Putamen (tissue), 1 donor: ENCODE results near the gene GNAL.

ENCODE experiments used
- DNase-seq: peaks from one replicate; pipeline ENCODE4 v3.0.0-alpha.2; 2016; ENCODE audit warnings: low spot score

The GNAL gene

DNA sequence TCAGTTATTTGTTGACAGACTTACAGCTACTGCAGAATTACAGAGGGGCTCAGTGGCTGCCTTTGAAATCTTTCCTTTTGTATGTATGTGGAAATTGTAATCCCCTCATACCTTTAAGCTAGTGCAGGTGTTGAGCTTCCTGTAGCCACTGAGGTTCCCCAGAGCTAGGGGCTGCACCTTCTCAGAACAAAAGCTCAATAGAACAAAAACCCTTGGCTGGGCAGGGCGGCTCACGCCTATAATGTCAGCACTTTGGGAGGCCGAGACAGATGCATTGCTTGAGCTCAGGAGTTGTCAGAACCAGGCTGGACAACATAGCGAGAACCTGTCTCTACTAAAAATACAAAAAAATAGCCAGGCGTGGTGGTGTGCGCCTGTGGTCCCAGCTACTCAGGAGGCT is 120.8 kb downstream of the GNAL start:
- DNase-seq: no peak

DNA sequence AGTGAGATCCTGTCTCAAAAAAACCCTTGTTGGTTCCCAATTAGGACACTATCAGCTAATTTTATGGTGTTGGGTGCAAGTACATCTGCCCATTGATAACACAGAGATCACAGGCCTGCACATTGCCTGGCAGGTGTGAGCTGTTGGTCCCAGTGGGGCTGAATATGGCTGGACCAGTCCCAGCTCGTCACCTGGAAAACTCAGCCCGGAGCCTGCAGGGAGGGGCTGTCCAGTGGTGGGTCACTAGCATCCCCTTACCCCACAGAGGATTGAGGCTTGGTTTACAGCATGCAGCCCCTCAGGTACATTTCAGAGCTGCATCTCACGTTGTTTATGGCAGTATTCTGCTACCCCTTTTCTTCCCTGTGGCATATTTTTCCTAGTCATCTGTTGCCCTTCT is 121.3 kb downstream of the GNAL start:
- no peak for DNase-seq

DNA sequence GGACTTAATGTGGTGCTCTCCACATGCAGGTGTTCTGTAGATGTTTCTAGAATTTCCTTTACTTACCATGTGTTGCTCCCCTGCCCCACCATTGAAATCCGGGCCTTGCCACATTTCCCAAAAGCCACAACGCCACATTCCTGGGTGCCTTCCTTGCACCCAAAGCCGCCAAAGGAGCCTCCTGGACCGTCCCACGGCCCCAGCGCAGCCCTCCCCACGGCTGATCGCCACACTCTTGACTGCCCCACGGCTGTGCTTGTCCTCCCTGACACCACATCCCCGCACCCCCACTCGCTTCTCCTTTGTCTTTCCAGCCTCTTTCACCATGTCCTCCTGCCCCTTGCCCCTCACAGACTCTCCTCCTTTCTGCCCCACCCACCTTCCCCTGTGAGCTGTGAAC is 121.9 kb downstream of the GNAL start:
- no peak for DNase-seq

DNA sequence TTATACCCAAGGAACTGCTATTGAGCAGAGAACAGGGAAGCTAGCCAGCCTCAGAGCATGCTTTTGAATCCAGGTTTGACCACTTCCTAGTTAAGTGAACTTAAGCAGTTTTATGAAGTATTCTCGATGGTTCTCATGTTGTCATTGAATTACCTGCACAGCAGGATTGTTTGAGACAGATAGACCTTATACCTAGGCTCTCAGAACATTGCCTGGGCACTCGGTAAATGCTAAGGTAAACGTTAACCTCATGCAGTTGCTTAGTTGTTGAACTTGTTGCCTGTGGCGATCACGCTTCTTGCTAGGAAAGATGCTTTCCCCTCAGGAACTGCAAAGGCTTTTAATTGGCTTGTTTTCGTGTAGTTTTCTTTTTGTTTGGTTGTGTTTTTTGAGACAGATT is 128.2 kb downstream of the GNAL start:
- DNase-seq: no peak

DNA sequence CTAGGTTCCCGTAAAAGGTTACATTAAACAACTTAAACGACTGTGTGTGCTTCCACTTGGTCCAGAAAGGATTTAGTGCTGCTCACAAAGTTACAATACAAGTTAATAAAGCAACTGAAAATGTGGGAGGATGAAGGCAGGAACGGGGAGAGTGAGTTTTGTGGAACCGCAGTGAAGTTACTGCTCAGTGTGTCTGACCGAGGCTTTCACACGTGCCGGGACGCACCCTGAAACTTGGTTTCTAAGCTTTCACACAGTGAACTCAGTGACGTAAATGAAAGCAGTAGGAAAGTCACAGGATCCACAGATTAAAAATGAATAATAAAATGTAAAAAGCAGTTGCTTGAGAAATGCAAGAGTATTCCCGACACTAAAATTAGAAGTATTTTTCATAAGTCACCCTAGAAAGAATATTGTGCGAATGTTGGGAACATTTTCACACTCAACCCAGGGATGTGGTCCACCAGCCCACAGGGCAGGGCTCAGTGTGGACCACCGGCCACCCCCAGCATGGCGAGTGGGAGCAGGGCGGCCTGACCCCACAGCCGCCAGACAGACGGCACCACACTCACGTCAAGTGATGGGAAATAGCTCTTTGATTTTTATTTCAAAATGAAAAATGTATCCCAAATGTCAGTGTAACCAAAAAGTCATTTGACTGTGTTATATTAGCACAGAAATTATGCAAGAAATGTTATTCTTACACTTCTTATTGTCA is 129.6 kb downstream of the GNAL start:
- no peak for DNase-seq

DNA sequence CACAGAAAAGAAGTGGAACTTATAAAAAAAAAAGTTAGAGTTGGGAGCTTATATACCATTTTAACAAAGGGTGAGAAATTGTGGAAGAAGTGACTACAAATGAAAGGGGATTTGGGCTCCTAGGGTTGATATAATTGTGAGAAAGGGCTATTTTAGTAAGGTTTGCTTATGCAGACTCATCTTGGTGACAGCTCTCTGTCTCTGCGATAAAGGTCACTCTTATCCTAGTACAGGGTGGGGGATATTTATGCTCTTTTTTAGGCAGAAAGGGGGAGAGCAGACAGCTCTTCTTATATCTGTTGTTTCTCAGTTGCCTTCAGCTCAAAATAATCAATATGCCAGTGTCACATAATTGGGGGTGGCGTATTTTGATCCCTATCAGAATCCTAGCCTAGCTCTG is 130.9 kb downstream of the GNAL start:
- no peak for DNase-seq

DNA sequence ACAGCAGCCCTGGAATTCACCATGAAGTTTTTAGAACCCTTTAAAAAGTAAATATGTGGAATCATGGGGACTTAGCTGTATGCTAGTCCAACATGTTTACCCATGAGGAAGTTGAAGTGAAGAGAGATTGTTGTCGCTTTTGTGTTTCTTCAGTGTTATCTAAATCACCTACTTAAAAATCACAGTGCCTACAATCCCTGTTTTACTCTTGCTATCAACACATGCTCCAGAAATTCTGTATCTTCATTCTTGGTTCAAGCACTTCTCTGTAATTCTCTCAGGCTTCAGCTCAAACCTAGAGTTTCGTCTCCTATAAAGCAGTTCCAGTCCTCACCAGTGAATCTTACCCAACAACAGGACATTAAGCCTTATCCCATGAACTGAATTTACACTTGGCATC is 131.6 kb downstream of the GNAL start:
- no peak for DNase-seq

DNA sequence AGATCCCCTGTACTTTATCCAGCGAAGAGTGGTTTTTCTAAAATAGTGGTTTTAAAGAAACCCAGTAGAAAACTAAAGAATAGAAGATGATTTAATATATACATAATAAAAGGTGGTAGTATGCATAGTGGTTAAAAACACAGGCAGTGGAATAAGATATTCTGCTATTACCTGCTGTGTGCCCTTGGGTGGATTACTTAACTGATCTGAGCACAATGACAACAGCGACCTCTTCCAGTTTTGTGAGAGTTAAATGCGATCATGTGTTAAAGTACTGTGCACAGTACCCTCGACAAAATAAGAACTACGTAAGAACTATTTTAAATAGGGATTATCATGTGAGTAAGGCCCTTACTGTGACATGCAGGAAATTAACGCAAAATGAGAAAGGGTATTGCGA is 132.1 kb downstream of the GNAL start:
- no peak for DNase-seq

DNA sequence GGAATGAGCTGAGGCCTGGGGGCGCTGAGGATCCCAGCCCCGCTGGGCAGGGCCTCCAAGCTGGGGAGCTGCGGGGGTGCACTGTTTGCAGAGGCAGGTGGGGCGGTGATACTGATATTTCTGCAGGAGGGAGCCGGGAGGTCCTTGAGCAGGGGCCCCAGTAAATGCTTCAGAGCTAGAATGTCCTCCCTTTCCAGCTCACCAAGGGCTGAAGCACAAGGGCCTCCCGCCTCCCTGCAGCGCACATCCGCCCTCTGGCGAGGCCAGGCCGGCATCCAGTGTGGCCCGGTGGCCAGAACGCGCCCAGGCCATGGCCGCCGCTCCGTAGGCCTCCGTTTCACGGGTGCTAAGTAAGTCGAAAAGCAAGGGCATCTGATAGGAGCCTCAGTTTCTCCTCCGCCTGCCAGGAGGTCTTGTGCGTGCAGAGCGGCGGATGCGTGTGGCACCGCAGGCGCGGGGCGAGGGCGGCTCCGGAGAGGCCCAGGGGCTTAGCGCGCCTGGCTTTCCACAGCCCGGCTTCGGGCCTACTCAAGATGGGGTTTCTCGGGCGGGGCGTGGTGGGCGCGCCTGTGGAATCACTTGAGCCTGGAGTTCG is 132.7 kb downstream of the GNAL start:
- DNase-seq: no peak

DNA sequence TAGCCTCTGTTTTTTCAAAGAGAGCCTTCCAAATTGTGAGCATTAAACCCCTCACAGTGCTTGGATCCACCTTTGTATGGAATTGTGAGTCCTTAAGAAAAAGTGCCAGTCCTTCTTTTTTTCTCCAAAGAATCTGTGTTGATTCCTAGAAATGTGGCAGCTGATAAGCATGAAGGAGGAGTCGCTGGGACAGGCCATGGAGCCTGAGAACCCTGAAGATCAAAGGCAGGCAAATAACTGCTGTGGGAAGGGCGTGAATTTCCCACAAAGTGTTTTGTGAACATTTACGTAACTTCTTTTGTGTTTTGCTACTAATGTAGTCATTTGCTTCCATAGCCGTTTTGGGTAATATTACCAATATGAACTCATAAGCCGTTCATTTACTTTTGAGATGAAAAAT is 134.5 kb downstream of the GNAL start:
- DNase-seq: no peak

DNA sequence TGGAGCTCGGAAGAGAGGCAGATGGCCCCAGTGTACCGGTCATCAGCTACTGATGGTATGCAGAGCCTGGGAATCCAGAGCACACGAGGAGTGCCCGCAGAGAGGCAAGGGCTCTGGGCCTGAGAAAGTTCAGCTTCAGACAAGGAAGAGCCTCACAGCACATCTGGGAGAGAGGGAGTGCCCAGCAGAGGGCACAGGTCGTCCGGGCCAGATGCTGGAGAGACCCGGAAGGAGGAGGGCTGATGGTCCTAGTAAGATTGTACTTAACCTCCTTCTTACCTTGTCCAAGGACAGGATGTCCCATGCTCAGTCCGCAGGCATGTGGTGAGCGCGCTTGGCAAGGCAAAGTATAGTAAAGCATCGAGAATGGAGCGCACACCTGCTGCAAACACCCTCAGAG is 137.8 kb downstream of the GNAL start:
- no peak for DNase-seq

DNA sequence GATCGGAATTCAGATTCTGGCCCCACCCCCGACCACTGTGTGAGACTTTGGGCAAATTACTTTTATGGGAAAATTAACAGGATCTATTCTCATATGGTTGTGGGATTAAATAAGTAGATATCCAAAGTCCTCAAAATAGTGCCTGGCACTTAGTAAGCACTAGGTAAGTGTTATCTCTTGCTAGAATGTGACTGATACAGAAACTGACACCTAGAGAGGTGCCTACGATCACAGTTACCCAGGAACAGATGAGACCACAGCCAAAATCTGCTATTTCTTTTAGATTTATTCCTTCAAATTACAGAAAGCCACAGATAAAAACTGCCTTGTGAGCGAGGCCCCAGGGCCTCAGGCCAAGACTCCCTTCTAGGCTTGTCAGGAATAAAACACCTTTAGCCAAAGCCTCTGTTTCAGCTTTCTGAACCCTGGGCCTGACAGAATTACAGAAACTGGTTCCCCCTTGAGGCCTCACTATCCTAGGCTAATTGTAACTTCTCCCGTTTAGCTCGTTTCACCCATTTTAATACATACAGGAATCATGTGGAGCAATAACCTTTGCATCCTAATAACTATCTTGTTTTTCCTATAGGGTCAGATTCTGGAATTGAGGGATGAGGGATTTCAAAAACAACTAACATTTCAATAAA is 139.8 kb downstream of the GNAL start:
- DNase-seq: no peak

DNA sequence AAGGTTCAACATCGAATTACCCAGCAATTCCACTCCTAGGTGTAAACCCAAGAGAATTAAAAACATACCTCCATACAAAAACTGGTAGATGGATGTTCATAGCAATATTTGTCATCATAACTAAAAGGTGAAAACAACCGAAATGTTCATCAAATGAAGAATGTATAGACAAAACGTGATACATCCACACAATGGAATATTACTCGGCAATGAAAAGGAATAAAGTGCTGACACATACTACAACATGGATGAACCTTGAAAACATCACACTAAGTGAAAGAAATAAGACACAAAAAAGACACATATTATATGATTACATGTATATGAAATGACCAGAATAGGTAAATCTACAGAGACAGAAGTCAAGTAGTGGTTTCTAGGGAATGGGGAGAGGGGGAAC is 141.5 kb downstream of the GNAL start:
- no peak for DNase-seq

DNA sequence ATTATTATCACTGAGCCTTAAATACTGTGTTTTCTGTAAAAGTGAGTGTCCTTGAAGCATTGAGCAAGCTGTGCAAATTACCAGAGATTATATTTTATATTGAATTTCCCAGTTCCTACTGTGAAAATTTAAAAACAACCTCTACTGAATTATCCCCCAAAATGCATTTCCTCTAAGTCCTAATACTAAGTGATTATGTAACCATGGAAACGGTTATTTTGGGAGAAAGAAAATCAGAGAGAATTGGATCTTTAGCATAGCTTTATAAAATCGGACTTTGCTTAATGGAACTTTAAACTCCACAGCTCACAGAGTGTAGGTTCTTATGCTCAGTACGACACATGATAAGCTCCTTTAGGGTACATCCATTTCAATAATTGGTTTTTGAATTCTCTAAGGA is 142.9 kb downstream of the GNAL start:
- DNase-seq: no peak

DNA sequence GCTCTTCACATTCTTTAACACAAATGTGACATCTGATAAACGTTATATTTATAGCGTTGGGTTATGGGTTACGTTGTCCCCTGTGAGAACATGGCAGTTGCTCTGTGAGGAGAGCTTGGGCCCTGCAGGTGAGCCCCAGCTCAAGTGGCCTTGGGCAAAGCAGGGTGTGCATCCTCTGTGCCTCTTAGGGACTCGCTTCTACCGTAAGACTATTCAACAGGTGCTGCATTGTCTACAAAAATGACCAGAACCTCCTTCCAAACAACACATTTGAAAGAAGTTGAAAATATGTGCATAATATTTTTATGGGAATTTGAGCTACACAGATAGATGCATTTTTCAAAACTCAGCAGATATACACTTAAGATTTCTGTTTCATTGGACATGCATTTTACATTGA is 145.7 kb downstream of the GNAL start:
- no peak for DNase-seq

DNA sequence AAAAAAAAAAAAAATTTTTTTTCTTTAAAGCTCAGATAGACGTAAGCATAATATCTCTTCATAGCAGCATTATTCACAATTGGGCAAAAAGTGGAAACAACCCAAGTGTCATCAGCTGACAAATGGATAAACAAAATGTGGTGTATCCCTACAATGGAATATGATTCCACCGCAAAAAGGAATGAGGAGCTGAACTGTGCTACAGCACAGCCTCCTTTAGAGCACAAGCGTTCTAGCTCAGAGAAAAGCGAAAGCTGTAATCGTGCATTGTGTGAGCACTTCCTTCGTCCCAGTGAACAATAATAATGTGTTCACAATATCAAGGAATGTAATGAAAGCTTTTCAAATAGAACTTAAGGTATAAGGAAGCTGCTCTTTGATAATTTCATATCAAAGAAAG is 150.5 kb downstream of the GNAL start:
- DNase-seq: no peak

DNA sequence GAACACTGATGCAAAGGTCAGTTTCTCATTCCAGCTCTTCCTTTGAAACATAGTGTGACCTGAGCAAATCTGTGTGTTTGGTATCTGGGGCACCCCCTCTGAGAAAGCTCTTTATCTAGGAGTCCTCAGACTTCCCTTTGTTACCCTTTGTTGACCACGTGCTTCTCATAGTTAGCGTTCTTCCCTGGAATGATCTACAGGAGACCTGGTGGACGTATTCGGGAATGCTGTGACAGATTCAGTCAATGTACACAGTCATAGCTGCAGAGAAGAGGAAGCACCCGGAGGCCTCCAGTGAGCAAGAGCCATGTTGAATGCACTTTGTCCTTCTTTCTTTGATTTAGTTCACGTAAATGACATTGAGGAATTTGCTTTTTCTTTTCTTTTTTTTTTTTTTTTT is 151.4 kb downstream of the GNAL start:
- DNase-seq: no peak

DNA sequence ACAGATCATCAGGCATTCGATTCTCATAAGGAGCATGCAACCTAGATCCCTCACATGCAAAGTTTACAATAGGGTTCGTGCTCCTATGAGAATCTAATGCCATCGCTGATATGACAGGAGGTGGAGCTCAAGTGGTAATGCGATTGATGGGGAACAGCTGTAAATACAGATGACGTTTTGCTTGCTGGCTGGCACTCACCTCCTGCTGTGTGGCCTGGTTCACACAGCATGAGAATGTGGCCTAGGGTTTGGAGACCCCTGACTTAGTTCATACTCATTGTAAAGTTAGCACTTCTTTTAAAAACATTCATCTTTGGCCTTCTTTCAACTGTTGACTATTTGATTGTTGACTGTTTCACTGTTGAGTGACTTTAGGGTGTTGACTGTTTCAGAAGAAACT is 153.5 kb downstream of the GNAL start:
- no peak for DNase-seq

DNA sequence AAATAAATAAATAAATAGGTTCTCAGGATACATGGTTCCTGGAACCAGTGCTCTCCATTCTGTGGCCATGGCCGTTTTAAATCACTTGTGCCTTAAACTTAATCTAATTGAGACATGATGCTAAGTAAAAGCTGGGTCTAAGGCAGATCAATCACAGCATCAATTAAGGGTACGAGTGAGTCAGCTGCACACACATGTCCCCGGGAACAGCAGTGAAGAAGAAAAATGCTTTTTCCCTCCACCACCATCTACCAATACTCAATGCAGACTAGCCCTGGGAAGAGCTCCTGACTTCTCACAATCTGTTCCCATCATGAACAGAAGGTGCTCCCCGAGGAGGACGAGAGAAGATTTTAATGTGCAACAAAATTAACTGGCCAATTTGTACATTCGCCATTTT is 155.4 kb downstream of the GNAL start:
- DNase-seq: no peak

DNA sequence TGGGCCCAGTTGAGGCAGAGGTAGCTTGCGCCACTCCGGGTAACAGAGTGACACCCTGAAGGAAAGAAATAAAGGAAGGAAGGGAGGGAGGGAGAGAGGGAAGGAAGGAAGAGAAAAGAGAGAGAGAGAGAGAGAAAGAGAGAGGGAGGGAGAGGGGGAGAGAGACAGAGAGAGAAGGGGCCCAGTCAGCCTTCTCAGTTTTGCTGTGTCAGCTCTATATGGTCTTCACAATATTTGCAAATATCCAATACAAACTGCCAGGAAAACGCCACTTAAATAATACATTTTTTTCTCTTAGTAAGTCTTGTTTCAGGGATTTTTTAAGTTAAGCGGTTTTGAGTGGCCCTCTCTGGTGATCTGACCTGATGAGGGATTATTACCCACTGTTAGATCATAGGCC is 156.6 kb downstream of the GNAL start:
- DNase-seq: no peak

DNA sequence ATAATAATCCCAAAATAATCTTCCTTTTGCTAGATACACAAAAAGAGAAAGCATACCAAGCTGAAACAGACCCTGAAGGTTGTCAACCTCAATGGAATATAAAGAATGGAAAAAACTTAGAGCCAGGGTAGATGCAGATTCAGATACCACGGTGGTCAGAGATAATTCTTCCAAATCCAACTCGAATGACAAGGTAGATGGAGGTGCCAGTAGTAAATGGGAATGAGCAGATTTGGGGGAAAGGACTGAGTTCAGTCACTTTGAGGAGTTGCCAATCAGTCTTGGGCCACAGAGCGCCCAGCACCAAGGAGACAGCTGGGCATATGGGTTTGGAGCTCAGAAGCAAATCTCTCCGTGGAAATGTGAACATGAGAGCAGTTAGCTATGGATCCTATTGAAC is 158.7 kb downstream of the GNAL start:
- DNase-seq: no peak

DNA sequence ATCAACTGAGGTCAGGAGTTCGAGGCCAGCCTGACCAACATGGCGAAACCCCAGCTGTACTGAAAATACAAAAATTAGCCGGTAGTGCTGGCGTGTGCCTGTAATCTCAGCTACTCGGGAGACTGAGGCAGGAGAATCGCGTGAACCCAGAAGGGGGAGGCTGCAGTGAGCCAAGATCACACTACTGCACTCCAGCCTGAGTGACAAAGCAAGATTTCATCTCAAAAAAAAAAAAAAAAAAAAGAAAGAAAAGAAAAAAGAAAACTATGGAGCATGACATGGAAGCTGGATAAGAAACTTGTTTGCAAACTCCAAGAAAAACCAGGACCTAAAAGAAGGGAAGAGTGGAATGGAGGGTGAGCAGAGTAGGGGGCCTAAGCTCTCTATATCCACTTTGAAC is 160.2 kb downstream of the GNAL start:
- no peak for DNase-seq

DNA sequence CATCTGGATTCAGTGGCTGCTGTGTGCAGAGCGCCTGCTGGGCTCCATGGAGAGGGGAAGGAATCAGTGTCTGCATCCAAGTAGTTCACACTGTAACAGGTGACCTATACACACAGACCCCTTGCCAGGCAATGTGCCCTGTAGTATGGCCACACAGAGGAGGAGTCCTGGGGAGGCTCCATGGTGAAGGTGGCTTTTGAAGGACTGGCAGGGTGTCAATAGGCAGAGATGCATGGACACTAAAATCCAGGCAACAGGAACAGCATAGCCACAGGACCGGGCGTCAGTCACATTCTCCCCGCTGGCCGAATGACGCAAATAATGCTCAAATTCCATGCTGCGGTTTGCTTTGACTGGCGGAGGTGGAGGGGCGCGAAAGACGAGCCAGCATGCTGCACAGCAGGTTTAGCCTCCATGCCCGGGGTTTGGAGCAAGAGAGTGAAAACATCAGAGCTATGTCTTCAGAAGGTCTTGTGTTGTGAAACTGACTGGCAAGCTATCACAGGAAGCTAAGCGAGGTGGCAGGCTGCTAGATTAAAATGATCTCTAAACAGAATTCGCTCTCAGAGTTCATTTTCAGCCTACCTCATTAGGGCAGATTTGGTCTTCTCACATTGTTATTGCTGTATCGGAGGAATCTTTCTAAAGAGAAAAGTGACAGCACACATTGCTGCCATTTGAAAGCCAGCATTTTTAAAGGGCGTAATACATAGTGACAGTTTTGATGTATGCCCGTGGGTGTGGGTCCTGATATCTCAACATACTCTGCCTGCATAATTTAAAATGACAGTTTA is 161.0 kb downstream of the GNAL start:
- DNase-seq: peak; percentile 83
